OCI-M2 (cell line): ENCODE data around the gene TNFRSF13B.
"Not testable (repeated sequence)": the region's sequence is repeated elsewhere in the genome, so short reads cannot be mapped to it uniquely, and the experiment has no call there.

ENCODE experiments used
- DNase-seq: peaks from one replicate; lab custom pipeline; 2025; ENCODE audit not compliant: unreplicated experiment; lab: John Stamatoyannopoulos, UW

TNFRSF13B gene

GRCh38 chr17:16987066-16987829 is 15.3 kb upstream of the TNFRSF13B start:
- DNase-seq: no peak

- DNase-seq: no peak
Observed at GRCh38 chr17:16986391-16986790, 14.5 kb upstream of the TNFRSF13B start.

GRCh38 chr17:16981928-16982327 is 10.0 kb upstream of the TNFRSF13B start:
- DNase-seq: no peak

- DNase-seq: no peak
Observed at GRCh38 chr17:16980813-16981731, 9.2 kb upstream of the TNFRSF13B start.

- DNase-seq: no peak
Observed at GRCh38 chr17:16980061-16980460, 8.1 kb upstream of the TNFRSF13B start.

- DNase-seq: not testable (repeated sequence)
Observed at GRCh38 chr17:16979237-16979823, 7.4 kb upstream of the TNFRSF13B start.

- no peak for DNase-seq
Observed at GRCh38 chr17:16977932-16978331, 6.0 kb upstream of the TNFRSF13B start.

- no peak for DNase-seq
Observed at GRCh38 chr17:16976725-16977550, 5.0 kb upstream of the TNFRSF13B start.

- no peak for DNase-seq
Observed at GRCh38 chr17:16975744-16976625, 4.1 kb upstream of the TNFRSF13B start.

- no peak for DNase-seq
Observed at GRCh38 chr17:16975277-16975651, 3.3 kb upstream of the TNFRSF13B start.

GRCh38 chr17:16974569-16975276 is 2.8 kb upstream of the TNFRSF13B start:
- DNase-seq: no peak

- no peak for DNase-seq
Observed at GRCh38 chr17:16973760-16974540, 2.0 kb upstream of the TNFRSF13B start.

- DNase-seq: not testable (repeated sequence)
Observed at GRCh38 chr17:16973043-16973442, 1.1 kb upstream of the TNFRSF13B start.

- no peak for DNase-seq
Observed at GRCh38 chr17:16972346-16972745, 428 bp upstream of the TNFRSF13B start.

GRCh38 chr17:16969931-16970906 is 1.7 kb downstream of the TNFRSF13B start:
- no peak for DNase-seq

GRCh38 chr17:16968786-16969185 is 3.1 kb downstream of the TNFRSF13B start:
- DNase-seq: no peak

GRCh38 chr17:16962804-16963203 is 9.1 kb downstream of the TNFRSF13B start:
- DNase-seq: no peak
